Activated CD8-positive, alpha-beta T cell treated with anti-CD3 and anti-CD28 coated beads for 36 hours (primary cell): ENCODE results near the gene SERINC4. TPM values are rescaled to one million over a fixed set of nuclear protein-coding genes. Genes with fewer than 3 reads are reported as not detected.

ENCODE experiments used
- ATAC-seq: fragments of 200-7000 bp; cut with Tn5 transposase; one replicate; pipeline ENCODE4 v1.10.0; 2021; ENCODE audit warnings: mild to moderate bottlenecking, moderate library complexity
- CTCF ChIA-PET: fragments of 350-600 bp; sonication (Branson Sonifier 250); formaldehyde crosslinking; loops from one replicate; lab custom pipeline; 2021; ENCODE audit warnings: antibody characterized with exemption; lab: Charles Lee
- POLR2A ChIA-PET: fragments of 350-600 bp; sonication (Branson Sonifier 250); formaldehyde crosslinking; loops from one replicate; lab custom pipeline; 2021; ENCODE audit warnings: antibody characterized with exemption; lab: Charles Lee
- DNase-seq: peaks from one replicate; pipeline ENCODE4 v3.0.0-alpha.2; 2020
- H3K27ac Mint-ChIP-seq: one replicate; pipeline ENCODE4 v1.8.0; 2021; ENCODE audit warnings: mild to moderate bottlenecking, mixed read lengths
- H3K27me3 Mint-ChIP-seq: one replicate; pipeline ENCODE4 v1.8.0; 2021; ENCODE audit warnings: mixed read lengths
- H3K36me3 Mint-ChIP-seq: one replicate; pipeline ENCODE4 v1.8.0; 2021; ENCODE audit warnings: low read depth, mixed read lengths
- H3K4me1 Mint-ChIP-seq: one replicate; pipeline ENCODE4 v1.8.0; 2021; ENCODE audit warnings: low read depth, mixed read lengths
- H3K4me3 Mint-ChIP-seq: one replicate; pipeline ENCODE4 v1.8.0; 2021; ENCODE audit warnings: mild to moderate bottlenecking, moderate library complexity, mixed read lengths
- H3K9me3 Mint-ChIP-seq: one replicate; pipeline ENCODE4 v1.8.0; 2021; ENCODE audit warnings: mixed read lengths
- CTCF ChIP-seq: fragments of 200-600 bp; IDR thresholded peaks from one replicate; pipeline ENCODE4 v1.8.0; 2022; ENCODE audit warnings: antibody characterized with exemption, mild to moderate bottlenecking
- intact Hi-C: fragments of 100-400 bp; cut with micrococcal nuclease; formaldehyde crosslinking; loops from one replicate; pipeline ENCODE4 v1.10.0; 2022
- total RNA-seq, 2 experiments: library from RNA; stranded (reverse); gene quantifications; one replicate each; pipeline ENCODE4 v1.2.3, GENCODE V29; 2021

Gene SERINC4
- total RNA-seq, 2 experiments from 2014 or later, result 0.09 TPM; not detected in 1

- intact Hi-C loops, result no loop called here
- H3K4me3 Mint-ChIP-seq, result peak overlapping the region; percentile 9
- peaks cover 67% of the 10 kb centered on the region for H3K36me3 Mint-ChIP-seq
- no peaks in the 10 kb centered on the region for H3K27me3 Mint-ChIP-seq
- ChIA-PET POLR2A (interaction anchor here (0.7 to 2.6 kb wide), 6 partner anchors 8 to 29 kb away, joined by 3 to 11 read pairs (median 4); partner anchors contain the start of gene MFAP1), CTCF (interaction anchor here (1.0 to 3.1 kb wide), 5 partner anchors 10 to 25 kb away, joined by 3 to 17 read pairs (median 5); partner anchors contain the start of gene ELL3)
- H3K27ac Mint-ChIP-seq, result peak overlapping the region; percentile 98
- H3K4me1 Mint-ChIP-seq, result peaks cover 60% of the 10 kb centered on the region
- peaks cover 2% of the 10 kb centered on the region for H3K9me3 Mint-ChIP-seq
- ATAC-seq (no peak), DNase-seq (no peak)
- no peak for TF ChIP-seq CTCF
These were observed 4.8 kb downstream of the SERINC4 start for GRCh38 chr15:43795197-43795596.

- CTCF ChIA-PET, result interaction anchor here (1.2 to 3.1 kb wide), 2 partner anchors 10 to 17 kb away, joined by 3 to 17 read pairs; partner anchors contain the start of gene ELL3
- H3K27me3 Mint-ChIP-seq, result no peaks in the 10 kb centered on the region
These were observed 5.6 kb downstream of the SERINC4 start for GRCh38 chr15:43794269-43795037.

GRCh38 chr15:43793647-43794046 is 6.4 kb downstream of the SERINC4 start:
- peak overlapping the region; percentile 98 for H3K4me3 Mint-ChIP-seq
- DNase-seq, result no peak
- CTCF ChIA-PET, result interaction anchor here (3.1 kb wide), 1 partner anchor 16 kb away, joined by 17 read pairs; the partner anchor contains the start of gene ELL3
- peaks cover 49% of the 10 kb centered on the region for H3K4me1 Mint-ChIP-seq
- POLR2A ChIA-PET, result interaction anchor here (0.6 to 2.8 kb wide), 13 partner anchors 7 to 433 kb away, joined by 3 to 30 read pairs (median 4); partner anchors contain the start of genes ELL3, HYPK, MFAP1 and SERINC4
- H3K27ac Mint-ChIP-seq, result peak overlapping the region; percentile 98
- no peak for TF ChIP-seq CTCF
- intact Hi-C loops, result no loop called here
- no peaks in the 10 kb centered on the region for H3K27me3 Mint-ChIP-seq
- H3K36me3 Mint-ChIP-seq, result peaks cover 51% of the 10 kb centered on the region
- no peak for ATAC-seq
- no peaks in the 10 kb centered on the region for H3K9me3 Mint-ChIP-seq

More at GRCh38 chr15:43794269-43795037, 5.6 kb downstream of the SERINC4 start:
- no peak for ATAC-seq
- no peak for DNase-seq
- H3K27ac Mint-ChIP-seq, result peak overlapping the region; percentile 98
- H3K4me3 Mint-ChIP-seq, result peak overlapping the region; percentile 98
- POLR2A ChIA-PET, result interaction anchor here (0.7 to 2.6 kb wide), 8 partner anchors 8 to 30 kb away, joined by 3 to 16 read pairs (median 4); partner anchors contain the start of gene MFAP1
- intact Hi-C loops, result no loop called here
- H3K4me1 Mint-ChIP-seq, result peaks cover 53% of the 10 kb centered on the region
- H3K9me3 Mint-ChIP-seq, result no peaks in the 10 kb centered on the region
- H3K36me3 Mint-ChIP-seq, result peaks cover 59% of the 10 kb centered on the region
- TF ChIP-seq CTCF, result no peak

GRCh38 chr15:43792761-43793476 is 7.1 kb downstream of the SERINC4 start:
- intact Hi-C loops, result no loop called here
- peaks cover 43% of the 10 kb centered on the region for H3K4me1 Mint-ChIP-seq
- H3K4me3 Mint-ChIP-seq, result peak overlapping the region; percentile 98
- no peaks in the 10 kb centered on the region for H3K27me3 Mint-ChIP-seq
- CTCF ChIA-PET, result interaction anchor here (1.4 to 3.1 kb wide), 2 partner anchors 16 to 32 kb away, joined by 3 to 17 read pairs; partner anchors contain the start of genes ELL3 and MFAP1
- H3K27ac Mint-ChIP-seq, result peak overlapping the region; percentile 98
- DNase-seq, result peak; percentile 76
- H3K9me3 Mint-ChIP-seq, result no peaks in the 10 kb centered on the region
- peak; percentile 12 for ATAC-seq
- POLR2A ChIA-PET, result interaction anchor here (0.6 to 2.8 kb wide), 14 partner anchors 8 to 432 kb away, joined by 3 to 30 read pairs (median 4); partner anchors contain the start of genes ELL3, HYPK, MFAP1 and SERINC4
- TF ChIP-seq CTCF, result no peak
- peaks cover 45% of the 10 kb centered on the region for H3K36me3 Mint-ChIP-seq
